BLaER1 treated with 17β-estradiol and CSF1 and Interleukin-3, amounts not matched to agents 10 nM and 100 nM (cell line): Measurements from ENCODE around the gene SYT7.
A peak's percentile ranks its signal among the peaks of the same experiment; 100 is the strongest.

Experiments
- H3K27ac ChIP-seq, 11 experiments: shearing (Covaris generic); formaldehyde crosslinking; 2 replicates each; pipeline ENCODE4 v1.8.1; 2022
- H3K27me3 ChIP-seq, 11 experiments: shearing (Covaris generic); formaldehyde crosslinking; 2 replicates each; pipeline ENCODE4 v1.8.1; 2022
- H3K36me3 ChIP-seq, 11 experiments: shearing (Covaris generic); formaldehyde crosslinking; 2 replicates each; pipeline ENCODE4 v1.8.1; 2022
- H3K4me1 ChIP-seq, 10 experiments: shearing (Covaris generic); formaldehyde crosslinking; 2 replicates each; pipeline ENCODE4 v1.8.1; 2022
- H3K4me2 ChIP-seq, 11 experiments: shearing (Covaris generic); formaldehyde crosslinking; 2 replicates each; pipeline ENCODE4 v1.8.1; 2022
- H3K4me3 ChIP-seq, 10 experiments: shearing (Covaris generic); formaldehyde crosslinking; 2 replicates each; pipeline ENCODE4 v1.8.1; 2022
- H3K9ac ChIP-seq, 11 experiments: shearing (Covaris generic); formaldehyde crosslinking; 2 replicates each; pipeline ENCODE4 v1.8.1; 2022
- H3K9me3 ChIP-seq, 11 experiments: shearing (Covaris generic); formaldehyde crosslinking; replicated peaks in 1 of 11; 2 replicates each; pipeline ENCODE4 v1.8.1; 2022
- H4K20me1 ChIP-seq, 11 experiments: shearing (Covaris generic); formaldehyde crosslinking; 2 replicates each; pipeline ENCODE4 v1.8.1; 2022
- Cebpa-rat ChIP-seq, 11 experiments: shearing (Covaris generic); IDR thresholded peaks; 2 replicates each; pipeline ENCODE4 v1.8.1; 2022

SYT7 gene

GRCh38 chr11:61540528-61540927, 40.3 kb downstream of the SYT7 start:
- H3K4me2 ChIP-seq: peak overlapping the region in 2 of 11 experiments; percentile 7 to 11; a peak in 1 of 22 replicates
- no peak overlapping the region for H3K4me3 ChIP-seq
- H3K9ac ChIP-seq: no peak overlapping the region
- no peak overlapping the region for H3K27ac ChIP-seq
- TF ChIP-seq Cebpa-rat (IDR thresholded peaks at IDR 0.05): no peak
- H4K20me1 ChIP-seq: peaks cover 0 to 20% (median 0%) of the 10 kb centered on the region in 11 experiments; a peak in 4 of 22 replicates
- no peaks in the 10 kb centered on the region for H3K36me3 ChIP-seq
- no peaks in the 10 kb centered on the region for H3K27me3 ChIP-seq
- no peaks in the 10 kb centered on the region for H3K9me3 ChIP-seq
- peaks cover 26 to 49% (median 45%) of the 10 kb centered on the region in 10 experiments for H3K4me1 ChIP-seq

GRCh38 chr11:61539831-61540357, 41.0 kb downstream of the SYT7 start:
- Histone ChIP-seq H3K27me3 (no peaks in the 10 kb centered on the region), H3K36me3 (no peaks in the 10 kb centered on the region), H3K4me3 (no peak overlapping the region), H3K9me3 (no peaks in the 10 kb centered on the region), H4K20me1 (peaks cover 0 to 27% (median 0%) of the 10 kb centered on the region in 11 experiments; a peak in 4 of 22 replicates), H3K4me1 (peaks cover 23 to 43% (median 40%) of the 10 kb centered on the region in 10 experiments), H3K9ac (no peak overlapping the region), H3K27ac (no peak overlapping the region), H3K4me2 (no peak overlapping the region)
- TF ChIP-seq Cebpa-rat (IDR thresholded peaks at IDR 0.05): no peak

DNA sequence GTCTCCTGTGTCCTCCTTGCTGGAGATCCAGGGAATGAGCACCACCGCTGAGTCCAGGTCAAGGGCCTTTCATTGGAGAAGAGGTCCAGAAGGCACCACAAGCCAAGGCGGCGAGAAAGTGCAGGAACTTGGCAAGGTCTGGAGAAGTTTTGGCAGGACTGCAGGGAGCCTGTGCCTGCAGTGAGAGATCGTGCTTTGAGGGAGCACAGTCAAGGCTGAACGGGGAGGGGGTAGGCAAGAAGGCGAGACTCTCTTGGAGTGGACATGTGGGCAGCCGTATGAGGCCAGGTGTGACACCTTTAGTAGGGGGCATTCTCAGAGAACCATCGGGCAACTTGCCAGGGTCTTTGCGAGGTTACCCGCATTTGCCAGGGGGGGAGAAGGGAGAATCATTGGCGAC, 41.9 kb downstream of the SYT7 start:
- H3K9ac ChIP-seq: no peak overlapping the region
- no peak overlapping the region for H3K27ac ChIP-seq
- no peak for TF ChIP-seq Cebpa-rat (IDR thresholded peaks at IDR 0.05)
- no peaks in the 10 kb centered on the region for H3K36me3 ChIP-seq
- H3K9me3 ChIP-seq: no peaks in the 10 kb centered on the region
- H3K4me1 ChIP-seq: peaks cover 14 to 34% (median 31%) of the 10 kb centered on the region in 10 experiments
- H3K4me2 ChIP-seq: no peak overlapping the region
- peaks cover 0 to 27% (median 0%) of the 10 kb centered on the region in 11 experiments; a peak in 4 of 22 replicates for H4K20me1 ChIP-seq
- H3K4me3 ChIP-seq: no peak overlapping the region
- H3K27me3 ChIP-seq: no peaks in the 10 kb centered on the region

DNA sequence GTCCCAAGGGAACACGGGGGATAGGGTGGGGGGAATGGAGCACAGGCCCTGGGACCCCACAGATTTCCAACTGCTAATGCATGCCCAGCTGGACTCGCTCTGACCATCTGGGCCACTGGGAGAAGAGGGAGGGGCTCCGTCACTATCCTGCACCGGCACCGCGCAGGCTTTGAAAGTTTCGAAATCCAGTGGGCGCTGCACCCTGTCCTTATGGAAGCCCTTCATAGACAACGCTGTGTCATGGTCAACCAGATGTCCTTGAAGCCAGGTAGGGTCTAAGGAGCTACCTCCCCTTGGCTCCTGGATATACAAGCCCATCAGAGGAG, 42.3 kb downstream of the SYT7 start:
- Histone ChIP-seq H3K4me1 (peaks cover 11 to 30% (median 27%) of the 10 kb centered on the region in 10 experiments), H3K9ac (no peak overlapping the region), H3K27ac (no peak overlapping the region), H3K27me3 (no peaks in the 10 kb centered on the region), H3K9me3 (no peaks in the 10 kb centered on the region), H4K20me1 (peaks cover 0 to 27% (median 0%) of the 10 kb centered on the region in 11 experiments; a peak in 4 of 22 replicates), H3K4me2 (no peak overlapping the region), H3K4me3 (no peak overlapping the region), H3K36me3 (no peaks in the 10 kb centered on the region)
- TF ChIP-seq Cebpa-rat (IDR thresholded peaks at IDR 0.05): no peak

DNA sequence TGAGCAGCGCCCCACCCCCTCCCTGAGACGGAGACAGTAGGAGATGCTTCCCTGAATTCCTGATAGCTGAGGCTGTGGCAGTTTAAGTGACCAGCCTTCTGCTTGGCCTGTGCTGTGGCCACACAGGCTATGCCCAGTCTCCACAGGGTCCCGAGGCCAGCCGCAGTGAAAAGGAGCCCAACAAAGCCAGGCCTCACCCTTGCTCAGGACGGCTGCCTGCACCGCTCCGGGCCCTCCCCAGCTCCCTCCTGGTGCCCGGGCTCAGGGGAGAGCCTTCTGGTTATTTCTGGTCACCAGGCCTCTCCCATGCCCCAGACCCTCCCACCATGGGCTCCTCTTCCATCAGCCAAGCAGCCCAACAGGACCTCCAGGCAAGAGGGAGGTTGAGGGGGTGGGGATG, 43.5 kb downstream of the SYT7 start:
- no peak overlapping the region for H3K4me2 ChIP-seq
- no peak for TF ChIP-seq Cebpa-rat (IDR thresholded peaks at IDR 0.05)
- H3K4me3 ChIP-seq: no peak overlapping the region
- no peaks in the 10 kb centered on the region for H3K9me3 ChIP-seq
- peaks cover 0 to 22% (median 0%) of the 10 kb centered on the region in 11 experiments; a peak in 4 of 22 replicates for H4K20me1 ChIP-seq
- H3K4me1 ChIP-seq: peaks cover 8 to 22% (median 16%) of the 10 kb centered on the region in 10 experiments
- H3K27me3 ChIP-seq: no peaks in the 10 kb centered on the region
- H3K9ac ChIP-seq: no peak overlapping the region
- no peaks in the 10 kb centered on the region for H3K36me3 ChIP-seq
- H3K27ac ChIP-seq: no peak overlapping the region

DNA sequence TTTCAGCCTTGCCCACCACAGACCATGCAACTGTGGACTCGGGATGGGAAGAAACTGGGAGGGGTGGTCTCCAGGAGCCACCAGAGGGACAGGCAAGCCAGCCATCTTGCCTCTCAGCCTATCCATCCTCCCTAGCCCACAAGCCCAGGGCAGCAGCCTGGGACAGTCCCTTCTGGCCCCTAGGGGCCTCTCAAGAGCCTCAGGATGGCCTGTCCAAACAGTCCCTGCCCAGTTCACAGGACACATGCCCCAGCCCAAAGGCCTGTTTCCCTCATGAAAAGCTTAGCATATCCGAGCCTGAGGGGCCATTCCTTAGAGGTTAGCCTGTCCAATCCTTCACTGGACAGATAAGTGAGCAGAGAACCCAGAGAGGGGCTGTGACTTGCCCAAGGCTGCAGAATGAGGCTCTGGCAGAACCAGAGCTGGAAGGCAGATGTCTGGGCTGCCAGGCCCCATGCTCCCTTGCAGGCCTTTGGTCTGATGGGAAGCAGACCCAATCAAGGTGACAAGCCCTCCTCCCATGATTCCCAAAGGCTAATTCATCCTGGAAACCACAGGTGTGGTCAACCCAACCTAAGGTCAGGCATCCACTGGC, 44.1 kb downstream of the SYT7 start:
- Histone ChIP-seq H3K4me3 (no peak overlapping the region), H4K20me1 (peaks cover 0 to 19% (median 0%) of the 10 kb centered on the region in 11 experiments; a peak in 2 of 22 replicates), H3K4me2 (no peak overlapping the region), H3K27ac (no peak overlapping the region), H3K36me3 (no peaks in the 10 kb centered on the region), H3K27me3 (no peaks in the 10 kb centered on the region), H3K9ac (no peak overlapping the region), H3K4me1 (peaks cover 2 to 22% (median 15%) of the 10 kb centered on the region in 10 experiments), H3K9me3 (no peaks in the 10 kb centered on the region)
- TF ChIP-seq Cebpa-rat (IDR thresholded peaks at IDR 0.05): no peak

GRCh38 chr11:61535998-61536675, 44.7 kb downstream of the SYT7 start:
- Histone ChIP-seq H3K4me3 (no peak overlapping the region), H3K27me3 (no peaks in the 10 kb centered on the region), H4K20me1 (peaks cover 0 to 19% (median 0%) of the 10 kb centered on the region in 11 experiments; a peak in 6 of 22 replicates), H3K4me2 (no peak overlapping the region), H3K9me3 (no peaks in the 10 kb centered on the region), H3K9ac (no peak overlapping the region), H3K4me1 (peaks cover 3 to 25% (median 16%) of the 10 kb centered on the region in 10 experiments), H3K27ac (no peak overlapping the region), H3K36me3 (no peaks in the 10 kb centered on the region)
- TF ChIP-seq Cebpa-rat (IDR thresholded peaks at IDR 0.05): no peak

DNA sequence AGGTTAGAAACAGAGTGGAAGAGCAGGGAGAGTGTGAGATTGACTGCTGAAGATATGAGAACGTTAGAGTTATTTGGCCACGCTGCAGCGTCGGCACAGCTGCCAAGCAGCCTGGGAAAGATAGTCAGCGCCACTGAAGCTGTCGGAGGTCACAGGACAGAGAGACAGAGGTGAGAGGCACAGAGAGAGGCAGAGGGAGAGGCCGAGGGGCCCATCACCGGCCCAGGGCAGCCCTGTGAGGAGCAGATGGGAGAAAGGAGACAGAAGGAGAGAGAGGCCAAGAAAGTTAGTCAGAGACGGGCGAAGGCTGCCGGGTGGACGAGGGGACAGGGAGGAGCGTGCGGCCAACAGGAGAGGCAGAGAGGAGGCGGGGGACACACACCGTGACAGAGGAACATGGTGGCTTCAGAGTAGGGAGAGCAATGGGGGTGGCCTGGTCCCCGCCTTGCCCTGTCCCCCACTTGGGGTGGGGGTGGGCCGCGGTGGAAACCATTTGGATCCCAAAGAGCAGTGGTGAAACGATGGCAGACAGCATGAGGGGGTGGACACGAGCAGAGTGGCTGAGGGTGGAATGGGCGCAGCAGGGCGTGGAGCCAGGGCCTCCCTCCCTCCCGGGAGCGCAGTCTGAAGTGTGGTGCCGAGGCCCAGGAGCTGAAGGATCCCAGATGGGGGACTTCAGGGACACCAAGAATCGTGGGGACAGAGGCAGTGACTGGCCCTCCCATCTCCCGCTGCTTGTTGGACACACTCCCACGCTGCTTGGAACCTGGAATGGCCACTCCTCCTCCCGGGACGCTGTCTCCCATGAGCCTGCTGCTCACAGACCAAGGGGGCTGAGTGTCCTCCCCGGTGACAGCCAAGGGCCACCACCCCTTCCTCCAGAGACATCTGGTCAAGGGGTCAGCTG, 45.7 kb downstream of the SYT7 start:
- no peaks in the 10 kb centered on the region for H3K36me3 ChIP-seq
- no peaks in the 10 kb centered on the region for H3K9me3 ChIP-seq
- no peak for TF ChIP-seq Cebpa-rat (IDR thresholded peaks at IDR 0.05)
- peaks cover 0 to 25% (median 0%) of the 10 kb centered on the region in 11 experiments; a peak in 6 of 22 replicates for H4K20me1 ChIP-seq
- peaks cover 6 to 29% (median 19%) of the 10 kb centered on the region in 10 experiments; a peak in 19 of 20 replicates for H3K4me1 ChIP-seq
- H3K27me3 ChIP-seq: no peaks in the 10 kb centered on the region
- no peak overlapping the region for H3K4me3 ChIP-seq
- H3K4me2 ChIP-seq: no peak overlapping the region
- no peak overlapping the region for H3K9ac ChIP-seq
- H3K27ac ChIP-seq: no peak overlapping the region
